GM23248 (cell line): Measurements from ENCODE around the gene GNAI1. TPM values are rescaled to one million over a fixed set of nuclear protein-coding genes. Genes with fewer than 3 reads are reported as not detected.
A peak's percentile ranks its signal among the peaks of the same experiment; 100 is the strongest.

ENCODE experiments used
- DNase-seq: peaks from one replicate; pipeline ENCODE4 v3.0.0-alpha.2; 2015
- H2AFZ ChIP-seq: fragments of 200-600 bp; sonication (generic); 2 replicates; pipeline ENCODE4 v1.6.1; 2016; ENCODE audit warnings: antibody characterized with exemption
- H3F3A ChIP-seq: fragments of 200-600 bp; sonication (generic); 2 replicates; pipeline ENCODE4 v1.6.1; 2016; ENCODE audit warnings: mild to moderate bottlenecking, antibody characterized with exemption, mixed run types; ENCODE audit not compliant: insufficient read depth
- H3K27ac ChIP-seq: fragments of 200-600 bp; sonication (generic); 2 replicates; pipeline ENCODE4 v1.5.1; 2016; ENCODE audit warnings: mild to moderate bottlenecking
- H3K27me3 ChIP-seq: fragments of 200-600 bp; sonication (generic); replicated peaks from 2 replicates; pipeline ENCODE4 v1.6.1; 2016; ENCODE audit warnings: mild to moderate bottlenecking; ENCODE audit not compliant: insufficient read depth
- H3K36me3 ChIP-seq: fragments of 200-600 bp; sonication (generic); 2 replicates; pipeline ENCODE4 v1.6.1; 2016; ENCODE audit warnings: low read depth, mild to moderate bottlenecking
- H3K4me1 ChIP-seq: fragments of 200-600 bp; sonication (generic); 2 replicates; pipeline ENCODE4 v1.6.1; 2016; ENCODE audit warnings: mild to moderate bottlenecking; ENCODE audit not compliant: insufficient read depth
- H3K4me2 ChIP-seq: fragments of 200-600 bp; sonication (generic); one replicate; pipeline ENCODE4 v1.6.1; 2016; ENCODE audit warnings: mild to moderate bottlenecking; ENCODE audit not compliant: unreplicated experiment
- H3K4me3 ChIP-seq: fragments of 200-600 bp; sonication (generic); 2 replicates; pipeline ENCODE4 v1.5.1; 2016; ENCODE audit warnings: mild to moderate bottlenecking
- H3K79me2 ChIP-seq: fragments of 200-600 bp; sonication (generic); 2 replicates; pipeline ENCODE4 v1.6.1; 2016; ENCODE audit warnings: mild to moderate bottlenecking; ENCODE audit not compliant: insufficient read depth
- H3K9ac ChIP-seq: fragments of 200-600 bp; sonication (generic); 2 replicates; pipeline ENCODE4 v1.6.1; 2016; ENCODE audit warnings: mild to moderate bottlenecking
- H3K9me2 ChIP-seq: fragments of 200-600 bp; sonication (generic); 2 replicates; pipeline ENCODE4 v1.6.1; 2016; ENCODE audit warnings: mixed run types, mild to moderate bottlenecking, moderate library complexity; ENCODE audit not compliant: insufficient read depth
- H3K9me3 ChIP-seq: fragments of 200-600 bp; sonication (generic); one replicate; pipeline ENCODE4 v1.6.1; 2017; ENCODE audit warnings: low read depth
- H4K20me1 ChIP-seq: fragments of 200-600 bp; sonication (generic); 2 replicates; pipeline ENCODE4 v1.6.0; 2016; ENCODE audit not compliant: insufficient read depth
- EZH2 ChIP-seq: fragments of 200-600 bp; sonication (generic); IDR thresholded peaks from 2 replicates; pipeline ENCODE4 v1.6.1; 2018; ENCODE audit warnings: antibody characterized with exemption, mild to moderate bottlenecking; ENCODE audit not compliant: insufficient read depth, poor library complexity, severe bottlenecking
- EZH2phosphoT487 ChIP-seq: fragments of 200-600 bp; sonication (generic); IDR thresholded peaks from 2 replicates; pipeline ENCODE4 v1.6.1; 2018; ENCODE audit warnings: antibody characterized with exemption, moderate library complexity, mild to moderate bottlenecking, low read depth; ENCODE audit not compliant: insufficient read depth
- WGBS, 2 experiments: methylation state at CpG; one replicate each; pipeline ENCODE4 v1.1.6; 2015 to 2017; ENCODE audit warnings: low lambda C conversion rate in 2 of 2, low coverage in 1 of 2; ENCODE audit errors: missing lambda C conversion rate in 2 of 2; 5-methylcytosine and 5-hydroxymethylcytosine counted together
- in situ Hi-C: fragments of 300-500 bp; cut with MboI; formaldehyde crosslinking; loops from 2 replicates; pipeline ENCODE4 v1.15.0; 2020
- polyA plus RNA-seq: library from polyadenylated mRNA; unstranded; fragments of >200 nt; fragmentation: Nextera tagmentation; extraction: Ambion mirVana; gene quantifications from 2 replicates; pipeline ENCODE4 v1.2.1, GENCODE V29; 2016
- total RNA-seq: library from RNA; depleted of rRNA; stranded (reverse); fragments of >200 nt; shearing (Covaris generic); gene quantifications from 2 replicates; pipeline ENCODE4 v1.2.3, GENCODE V29; 2014

Gene GNAI1
- total and polyA plus RNA-seq, 2 experiments from 2014 or later: 35.3 to 47.0 TPM

GRCh38 chr7:80150611-80151273 is 16.1 kb downstream of the GNAI1 start:
- peak; percentile 30 for DNase-seq
- in situ Hi-C loops: no loop called here
- Histone ChIP-seq H3K79me2 (peaks cover 89% of the 10 kb centered on the region), H3K27me3 (no peaks in the 10 kb centered on the region), H4K20me1 (no peaks in the 10 kb centered on the region), H3K36me3 (no peaks in the 10 kb centered on the region), H2AFZ (no peak overlapping the region), H3K4me1 (peaks cover 81% of the 10 kb centered on the region), H3F3A (peaks cover 61% of the 10 kb centered on the region), H3K9ac (no peak overlapping the region), H3K9me2 (no peaks in the 10 kb centered on the region), H3K4me3 (no peak overlapping the region), H3K27ac (peak overlapping the region; percentile 33), H3K9me3 (no peaks in the 10 kb centered on the region), H3K4me2 (peak overlapping the region; percentile 36)
- TF ChIP-seq EZH2: no peak
- no peak for TF ChIP-seq EZH2phosphoT487
- 51 to 53% methylated on average over 5 of the region's 5 CpGs for WGBS, 2 experiments

GRCh38 chr7:80151274-80151665 is 16.6 kb downstream of the GNAI1 start:
- Histone ChIP-seq H3K79me2 (peaks cover 89% of the 10 kb centered on the region), H3K27me3 (no peaks in the 10 kb centered on the region), H3K9me3 (no peaks in the 10 kb centered on the region), H2AFZ (no peak overlapping the region), H3K4me2 (peak overlapping the region; percentile 36), H3K4me1 (peaks cover 76% of the 10 kb centered on the region), H4K20me1 (no peaks in the 10 kb centered on the region), H3K36me3 (no peaks in the 10 kb centered on the region), H3F3A (peaks cover 55% of the 10 kb centered on the region), H3K4me3 (no peak overlapping the region), H3K9me2 (no peaks in the 10 kb centered on the region), H3K9ac (no peak overlapping the region), H3K27ac (peak overlapping the region; percentile 33)
- in situ Hi-C loops: no loop called here
- DNase-seq: peak; percentile 76
- 0 out of 2 replicates have a peak, but pooled peaks have one; percentile 58 for TF ChIP-seq EZH2phosphoT487
- TF ChIP-seq EZH2: no peak

DNA sequence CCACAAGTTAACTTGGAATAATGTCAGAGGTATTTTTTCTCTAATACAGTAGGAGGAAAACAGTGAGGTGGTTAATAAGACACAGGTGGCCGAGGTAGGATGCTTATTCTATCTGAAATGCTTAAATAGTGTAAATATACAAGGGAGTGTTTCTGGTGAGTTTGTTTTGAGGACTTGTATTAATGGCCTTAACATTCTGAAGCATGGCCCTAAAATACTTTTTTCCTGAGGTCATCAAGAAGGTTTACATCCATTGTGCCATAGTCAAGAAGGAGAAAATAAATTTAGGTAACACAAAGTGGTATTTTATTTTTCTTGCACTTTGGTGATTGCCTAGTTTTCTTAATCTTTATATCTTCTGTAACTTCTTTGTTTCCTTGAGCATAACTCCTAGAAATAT is 18.8 kb downstream of the GNAI1 start:
- Histone ChIP-seq H4K20me1 (no peaks in the 10 kb centered on the region), H3K27me3 (no peaks in the 10 kb centered on the region), H3K4me3 (no peak overlapping the region), H3K27ac (no peak overlapping the region), H2AFZ (no peak overlapping the region), H3K4me1 (peaks cover 67% of the 10 kb centered on the region), H3K36me3 (no peaks in the 10 kb centered on the region), H3K9ac (no peak overlapping the region), H3K9me2 (0 out of 2 replicates have a peak, but pooled peaks cover 5% of the 10 kb centered on the region), H3F3A (peaks cover 35% of the 10 kb centered on the region), H3K4me2 (no peak overlapping the region), H3K79me2 (peaks cover 98% of the 10 kb centered on the region), H3K9me3 (no peaks in the 10 kb centered on the region)
- no peak for TF ChIP-seq EZH2phosphoT487
- TF ChIP-seq EZH2: no peak
- in situ Hi-C loops: no loop called here
- WGBS, 2 experiments: 91 to 96% methylated on average over 1 of the region's 1 CpG
- peak; percentile 8 for DNase-seq

- in situ Hi-C loops: no loop called here
- Histone ChIP-seq H3K36me3 (no peaks in the 10 kb centered on the region), H3K4me3 (no peak overlapping the region), H2AFZ (no peak overlapping the region), H3K9me3 (no peaks in the 10 kb centered on the region), H4K20me1 (0 out of 2 replicates have a peak, but pooled peaks cover 3% of the 10 kb centered on the region), H3K4me2 (peak overlapping the region; percentile 15), H3K27me3 (no peaks in the 10 kb centered on the region), H3F3A (peaks cover 22% of the 10 kb centered on the region; the same call in 1 of the 2 replicates), H3K9ac (no peak overlapping the region), H3K27ac (no peak overlapping the region), H3K79me2 (peaks cover 98% of the 10 kb centered on the region), H3K4me1 (peaks cover 57% of the 10 kb centered on the region), H3K9me2 (0 out of 2 replicates have a peak, but pooled peaks cover 5% of the 10 kb centered on the region)
- DNase-seq: peak; percentile 72
- TF ChIP-seq EZH2 (no peak), EZH2phosphoT487 (no peak)
Observed at GRCh38 chr7:80154656-80155333, 20.2 kb downstream of the GNAI1 start.
